NCI-H2227 (cell line): ENCODE results near the gene GFER.

ENCODE experiments used
- DNase-seq: peaks from one replicate; lab custom pipeline; 2025; ENCODE audit not compliant: unreplicated experiment; lab: John Stamatoyannopoulos, UW

The GFER gene

GRCh38 chr16:1974157-1975070 lies 9.6 kb upstream of the GFER start:
- no peak for DNase-seq

- no peak for DNase-seq
These were observed 8.4 kb upstream of the GFER start for GRCh38 chr16:1975432-1976215.

GRCh38 chr16:1976216-1976520 lies 7.8 kb upstream of the GFER start:
- no peak for DNase-seq

GRCh38 chr16:1976951-1977874 lies 6.8 kb upstream of the GFER start:
- no peak for DNase-seq

- DNase-seq: no peak
These were observed 6.1 kb upstream of the GFER start for GRCh38 chr16:1977875-1978268.

GRCh38 chr16:1978476-1979120 lies 5.4 kb upstream of the GFER start:
- no peak for DNase-seq

- DNase-seq: no peak
These were observed 4.5 kb upstream of the GFER start for GRCh38 chr16:1979271-1980029.

- DNase-seq: no peak
These were observed 3.8 kb upstream of the GFER start for GRCh38 chr16:1980030-1980769.

GRCh38 chr16:1980770-1981087 lies 3.3 kb upstream of the GFER start:
- DNase-seq: no peak

GRCh38 chr16:1981398-1981836 lies 2.6 kb upstream of the GFER start, which contains the start of gene NOXO1:
Gene NOXO1, minus strand, starts transcription at chr16:1981469. Its CDS starts 290 bp downstream, at chr16:1981179.
- DNase-seq: peak; percentile 48

- no peak for DNase-seq
These were observed 2.0 kb upstream of the GFER start for GRCh38 chr16:1982013-1982433.

- no peak for DNase-seq
These were observed 926 bp upstream of the GFER start for GRCh38 chr16:1982991-1983543.

- DNase-seq: no peak
These were observed 593 bp downstream of the GFER start for GRCh38 chr16:1984347-1985225.

GRCh38 chr16:1985466-1986150 lies 1.6 kb downstream of the GFER start:
- no peak for DNase-seq

- DNase-seq: no peak
These were observed 3.2 kb downstream of the GFER start for GRCh38 chr16:1987198-1987597.

GRCh38 chr16:1989209-1990100 lies 5.5 kb downstream of the GFER start, which contains the start of gene SYNGR3:
Gene SYNGR3, plus strand, starts transcription at chr16:1989970. Its CDS starts 133 bp downstream, at chr16:1990103.
- peak; percentile 69 for DNase-seq

GRCh38 chr16:1990101-1990350 lies 6.0 kb downstream of the GFER start:
- no peak for DNase-seq
